GM19328 (cell line): ENCODE data around the gene XCL1.

ENCODE experiments used
- ATAC-seq: cut with Tn5 transposase; IDR thresholded peaks from one replicate; pipeline ENCODE4 v1.9.1; 2021; ENCODE audit warnings: mild to moderate bottlenecking, moderate library complexity; ENCODE audit not compliant: unreplicated experiment

XCL1 gene

DNA sequence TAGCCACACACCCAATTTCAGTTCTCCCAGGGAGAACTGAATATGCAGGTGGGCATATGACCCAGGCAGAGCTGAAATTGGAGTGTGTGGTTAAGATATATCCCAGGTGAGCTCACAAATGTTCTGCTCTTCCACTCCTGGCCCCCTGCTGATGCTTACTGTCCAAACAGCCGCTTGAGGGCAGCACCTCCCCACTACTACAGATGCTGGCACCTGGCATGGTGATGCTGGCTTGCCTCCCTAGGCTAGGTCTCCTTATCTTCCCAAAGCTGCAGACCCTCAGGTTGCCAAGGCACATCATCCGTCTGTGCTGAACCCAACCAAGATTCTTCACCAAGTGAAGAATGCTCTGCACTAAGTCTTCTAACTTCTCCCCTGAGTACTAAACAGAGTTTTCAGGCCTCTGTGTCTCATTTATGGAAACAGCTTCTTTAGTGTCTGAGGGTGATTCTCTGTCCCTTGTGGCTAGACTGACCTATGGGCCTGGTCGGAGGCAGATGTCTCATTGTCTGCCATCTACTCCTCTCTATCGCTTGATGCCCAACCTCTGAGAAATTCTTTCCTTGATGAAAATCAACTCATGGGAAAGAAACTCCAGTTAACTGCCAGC is 27.2 kb downstream of the XCL1 start:
- ATAC-seq: no peak

GRCh38 chr1:168605443-168605842 is 29.0 kb downstream of the XCL1 start:
- ATAC-seq: no peak

DNA sequence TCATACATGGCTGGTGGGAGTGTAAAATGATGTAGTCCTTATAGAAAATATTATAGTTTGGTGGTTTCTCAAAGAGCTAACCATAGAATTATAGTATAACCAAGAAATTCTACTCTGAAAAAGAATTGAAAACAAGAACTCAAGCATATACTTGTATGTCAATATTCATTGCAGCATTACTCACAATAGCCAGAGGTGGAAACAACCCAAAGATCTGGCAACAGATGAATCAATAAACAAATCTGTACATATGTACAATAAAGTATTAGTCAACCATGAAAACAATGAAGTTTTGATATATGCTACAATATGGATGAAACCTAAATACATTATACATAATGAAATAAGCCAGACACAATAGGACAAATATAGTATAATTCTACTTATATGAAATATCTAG is 29.7 kb downstream of the XCL1 start:
- no peak for ATAC-seq

DNA sequence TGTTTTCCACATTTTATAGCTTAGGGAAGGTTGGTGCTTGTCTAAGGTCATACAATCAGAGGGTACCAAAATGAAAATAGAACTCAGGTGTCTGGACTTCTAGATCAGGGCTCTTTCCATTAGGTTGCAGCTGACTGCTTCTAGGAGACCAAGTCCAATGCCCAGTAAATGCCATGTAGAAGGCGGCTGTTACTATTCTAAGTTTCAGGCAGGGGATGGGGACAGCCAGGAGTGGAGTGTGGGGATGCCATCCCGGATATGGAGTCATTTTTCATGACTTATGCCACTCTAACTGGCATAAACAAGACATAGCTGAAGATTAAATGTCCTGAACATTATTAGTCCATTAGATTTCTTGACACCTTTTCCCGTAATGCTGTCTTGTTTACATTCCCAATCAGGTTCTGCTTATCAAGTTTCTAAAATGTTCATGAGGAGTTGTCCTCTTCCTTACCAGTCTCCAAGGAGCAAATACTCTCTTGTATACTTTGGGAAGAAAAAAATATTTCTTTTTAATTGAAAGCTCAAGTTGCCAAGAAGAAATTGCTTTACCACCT is 31.5 kb downstream of the XCL1 start:
- ATAC-seq: no peak

- ATAC-seq: no peak
Measured at GRCh38 chr1:168608796-168609715, 32.7 kb downstream of the XCL1 start.

DNA sequence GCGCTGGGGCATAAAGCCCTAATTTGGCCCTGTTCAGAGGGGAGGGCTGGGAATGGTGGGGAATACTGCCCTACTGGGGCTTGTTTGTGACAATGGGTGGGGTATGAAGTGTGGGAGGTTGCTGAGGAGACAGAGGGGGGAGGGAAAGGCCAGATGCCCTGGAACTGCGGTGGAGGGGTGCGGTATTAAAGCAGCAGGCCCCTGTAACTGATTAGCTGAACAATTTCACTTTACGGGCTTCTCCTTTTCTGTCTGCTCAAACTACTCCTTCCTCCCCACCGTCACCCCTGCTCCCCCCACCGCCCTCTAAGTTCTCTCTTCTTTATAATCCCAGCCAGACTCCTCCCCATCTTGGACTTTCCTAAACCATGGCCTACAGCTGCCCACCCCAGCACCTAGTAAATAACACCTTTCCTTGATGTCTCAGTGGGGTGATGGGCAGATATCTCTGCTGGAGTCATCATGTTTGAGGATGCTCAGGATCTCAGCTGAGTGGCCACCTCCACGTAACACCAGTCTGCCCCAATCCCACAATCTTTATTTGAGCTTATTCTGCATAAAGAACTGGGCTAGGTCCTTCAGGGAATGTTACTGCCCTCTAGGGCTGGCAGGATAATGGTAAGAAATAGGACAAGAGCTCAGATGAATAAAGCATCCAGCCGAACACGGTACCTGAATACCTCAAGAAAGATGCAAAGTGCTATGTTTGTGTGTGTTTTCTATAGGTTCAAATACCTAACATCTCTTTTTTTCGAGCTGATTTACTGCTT is 33.5 kb downstream of the XCL1 start:
- no peak for ATAC-seq

DNA sequence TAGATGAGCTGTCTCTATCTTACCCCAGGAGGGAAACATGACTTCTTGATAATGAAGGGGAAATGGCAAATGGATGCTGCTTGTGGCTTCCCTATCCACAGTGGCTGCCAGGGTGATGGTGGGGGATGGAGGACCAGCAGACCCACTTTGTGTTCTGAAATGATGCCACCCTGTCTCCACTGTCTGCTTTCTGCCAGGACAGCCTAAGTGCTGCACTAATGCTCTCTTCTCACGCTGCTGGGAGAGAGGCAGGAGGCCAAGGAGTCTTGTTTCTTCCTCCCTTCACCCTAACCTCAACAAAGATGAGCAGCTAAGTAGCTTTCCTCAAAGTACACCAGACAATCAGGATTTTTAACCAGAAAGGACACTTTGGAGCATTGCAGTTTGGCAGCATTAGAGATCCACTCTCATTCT is 36.6 kb downstream of the XCL1 start:
- no peak for ATAC-seq

DNA sequence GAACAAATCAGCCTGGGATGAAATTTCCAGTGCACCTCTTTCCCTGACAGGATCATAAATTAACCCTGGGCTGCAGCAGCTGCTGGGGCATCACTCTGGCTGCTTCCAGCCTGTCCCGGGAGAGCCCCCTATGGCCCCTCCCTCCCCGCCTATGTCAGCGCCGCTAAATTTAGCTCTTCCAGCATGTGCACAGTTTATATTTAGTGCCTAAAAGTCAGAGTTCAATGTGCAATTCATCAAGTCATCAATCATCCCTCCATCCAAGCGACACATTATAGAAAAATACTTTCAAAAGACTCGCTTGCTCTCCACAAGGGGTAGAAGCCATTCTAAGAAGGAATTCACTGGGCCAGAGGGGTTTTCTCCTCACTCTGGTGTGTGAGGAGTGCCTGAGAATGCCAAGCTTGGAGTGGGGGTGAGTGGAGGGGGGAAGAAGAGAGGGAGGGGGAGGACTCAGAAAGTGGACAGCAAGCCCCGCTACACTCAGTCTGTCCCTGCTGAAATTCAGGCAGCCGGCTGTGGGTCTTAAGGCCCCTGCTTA is 37.4 kb downstream of the XCL1 start:
- ATAC-seq: no peak

- no peak for ATAC-seq
Measured at GRCh38 chr1:168614235-168614634, 37.8 kb downstream of the XCL1 start.

- no peak for ATAC-seq
Measured at GRCh38 chr1:168615965-168616364, 39.6 kb downstream of the XCL1 start.

DNA sequence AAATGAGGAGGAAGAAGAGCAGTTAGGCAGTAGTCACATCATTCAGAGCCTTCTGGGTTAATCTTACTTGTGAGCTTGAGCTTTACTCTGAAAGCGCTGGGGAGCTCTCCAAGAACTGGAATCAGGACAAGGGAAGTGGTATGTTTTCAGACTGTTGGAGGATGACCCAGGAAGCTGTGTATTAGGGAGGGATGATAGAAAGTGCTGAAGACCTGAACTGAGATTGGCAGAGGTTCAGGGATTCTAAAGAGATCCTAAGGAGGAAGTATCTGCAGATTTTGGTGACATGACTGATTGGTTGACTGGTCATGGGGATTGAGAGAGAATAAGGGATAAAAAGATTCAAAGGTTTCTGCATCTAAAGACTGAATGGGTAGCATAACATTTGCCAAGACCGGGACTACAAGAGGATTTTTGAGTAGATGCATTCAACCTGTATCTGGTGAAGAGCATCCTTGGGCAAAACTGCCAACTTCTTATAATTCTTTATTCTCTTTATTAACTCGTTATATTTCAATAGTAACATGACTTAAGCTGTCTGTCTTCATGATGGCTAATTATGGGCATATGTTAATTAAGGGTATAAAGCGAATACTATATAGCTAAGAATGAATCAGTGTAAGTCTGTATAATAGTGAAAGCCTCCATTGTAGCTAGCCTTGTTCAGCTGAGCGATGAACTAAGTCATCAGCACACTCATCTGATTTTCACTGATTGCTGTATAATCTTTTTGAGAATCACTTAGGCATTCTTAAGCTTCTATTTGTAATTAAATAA is 41.8 kb downstream of the XCL1 start:
- ATAC-seq: no peak

DNA sequence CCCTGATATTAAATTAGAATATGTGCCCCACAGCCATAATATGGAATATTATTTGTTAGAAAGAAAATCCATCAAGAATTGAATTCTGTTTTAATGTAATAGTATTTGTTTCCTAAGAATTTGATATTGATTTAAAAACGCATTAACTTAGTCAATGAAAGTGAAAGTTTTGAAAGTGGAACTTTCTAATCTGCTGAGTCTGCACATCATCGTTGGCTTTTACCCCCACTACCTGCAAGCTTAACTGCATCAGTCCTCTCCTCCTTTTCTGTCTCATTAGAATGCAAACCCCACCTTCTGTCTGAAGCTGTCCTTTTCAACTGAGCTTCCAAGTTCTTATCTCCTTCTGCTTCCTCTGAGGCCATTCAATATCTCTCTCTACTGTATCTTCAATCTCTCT is 42.5 kb downstream of the XCL1 start:
- ATAC-seq: no peak

GRCh38 chr1:168621356-168621755 is 45.0 kb downstream of the XCL1 start:
- no peak for ATAC-seq

DNA sequence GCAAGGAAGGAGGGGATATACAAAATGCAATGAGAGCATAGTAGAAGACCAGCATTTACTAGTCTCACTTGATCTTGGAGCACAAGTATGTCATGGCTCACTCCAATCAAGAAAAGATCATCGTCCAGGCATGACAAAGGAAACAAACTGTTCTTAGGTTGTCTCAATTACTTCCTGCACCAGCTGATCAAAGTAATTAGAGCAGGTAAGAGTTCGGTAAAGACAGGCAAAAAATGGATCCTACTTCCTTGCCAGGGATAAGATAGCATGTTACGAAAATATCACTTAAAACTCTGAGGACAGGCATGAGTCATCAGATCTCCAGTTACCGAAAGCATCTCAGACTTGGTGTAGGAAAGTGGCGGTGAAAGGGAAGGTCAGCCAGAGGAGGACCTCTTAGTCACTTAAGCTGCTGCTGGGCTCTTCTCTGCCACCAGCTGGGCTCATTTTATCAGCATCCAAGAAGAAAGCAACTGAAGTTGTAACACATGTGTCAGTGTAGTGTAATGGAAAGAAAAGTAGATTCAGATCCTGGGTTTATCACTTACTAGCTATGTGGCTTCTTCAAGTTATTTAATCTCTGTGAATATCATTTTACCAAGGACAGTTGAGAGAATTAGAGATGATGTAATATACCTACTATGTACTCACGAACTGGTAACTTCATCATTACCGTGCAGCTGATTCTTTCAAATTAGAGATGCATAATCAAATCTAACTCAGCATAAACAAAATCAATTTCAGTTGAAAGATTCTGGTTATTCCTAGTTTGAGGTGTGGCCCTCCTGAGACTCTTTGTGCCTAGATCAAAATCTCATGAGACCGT is 46.8 kb downstream of the XCL1 start:
- no peak for ATAC-seq

DNA sequence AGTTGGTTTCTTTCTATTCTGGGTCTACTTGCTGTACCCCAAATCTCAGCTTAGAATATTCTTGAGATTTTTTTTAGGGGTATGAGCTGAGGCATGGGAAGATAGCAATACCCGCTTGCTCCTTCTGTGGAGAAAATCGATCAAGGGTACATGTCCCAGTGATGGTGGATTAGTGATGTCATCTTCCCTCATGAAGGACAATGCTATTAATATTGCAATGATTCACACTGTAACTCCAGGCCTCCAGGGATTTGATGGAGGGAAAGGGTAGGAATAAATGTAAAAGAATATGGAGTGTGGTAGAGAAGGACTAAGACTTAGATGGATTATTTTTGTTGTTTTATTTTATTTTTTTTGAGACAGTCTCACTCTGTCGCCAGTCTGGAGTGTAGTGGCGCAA is 47.4 kb downstream of the XCL1 start:
- no peak for ATAC-seq

DNA sequence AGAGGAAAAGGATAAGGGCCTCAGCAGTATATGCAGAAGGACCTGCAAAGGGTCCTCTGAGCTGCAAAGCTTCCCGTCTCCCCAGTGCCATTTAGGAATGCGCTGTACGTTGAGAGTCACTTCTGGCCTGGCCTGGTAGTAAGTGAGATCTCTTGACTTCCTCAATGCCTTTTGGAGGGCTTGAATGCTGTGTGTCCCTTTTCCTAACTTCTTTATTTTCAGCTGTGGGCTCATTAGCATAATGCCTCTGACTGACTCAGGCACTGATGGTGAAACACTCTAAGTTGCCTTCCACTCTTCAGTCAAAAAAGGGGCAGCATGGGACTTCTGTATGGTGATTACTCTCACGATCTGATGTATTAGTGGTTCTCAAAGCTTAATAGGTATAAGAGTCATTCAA is 49.9 kb downstream of the XCL1 start:
- ATAC-seq: no peak

GRCh38 chr1:168627370-168627769 is 51.0 kb downstream of the XCL1 start:
- no peak for ATAC-seq

- no peak for ATAC-seq
Measured at GRCh38 chr1:168628807-168629206, 52.4 kb downstream of the XCL1 start.

- no peak for ATAC-seq
Measured at GRCh38 chr1:168629466-168629865, 53.1 kb downstream of the XCL1 start.
